NCI-H774 (cell line): ENCODE data around the gene LRP1B.

Experiments
- DNase-seq: peaks from one replicate; lab custom pipeline; 2025; lab: John Stamatoyannopoulos, UW

Gene LRP1B

GRCh38 chr2:140529706-140530105, 1601.1 kb downstream of the LRP1B start:
- no peak for DNase-seq

GRCh38 chr2:140528982-140529381, 1601.8 kb downstream of the LRP1B start:
- DNase-seq: no peak

GRCh38 chr2:140526575-140526974, 1604.2 kb downstream of the LRP1B start:
- no peak for DNase-seq

GRCh38 chr2:140512106-140512505, 1618.7 kb downstream of the LRP1B start:
- DNase-seq: no peak

GRCh38 chr2:140509765-140510164, 1621.1 kb downstream of the LRP1B start:
- no peak for DNase-seq

- no peak for DNase-seq
These were observed 1622.1 kb downstream of the LRP1B start for GRCh38 chr2:140508756-140509155.

GRCh38 chr2:140506606-140507005, 1624.2 kb downstream of the LRP1B start:
- DNase-seq: no peak

- no peak for DNase-seq
These were observed 1626.2 kb downstream of the LRP1B start for GRCh38 chr2:140504601-140505000.

- DNase-seq: no peak
These were observed 1627.7 kb downstream of the LRP1B start for GRCh38 chr2:140502951-140503630.

GRCh38 chr2:140498360-140498759, 1632.5 kb downstream of the LRP1B start:
- DNase-seq: no peak

GRCh38 chr2:140496714-140497113, 1634.1 kb downstream of the LRP1B start:
- DNase-seq: no peak

GRCh38 chr2:140491876-140492275, 1638.9 kb downstream of the LRP1B start:
- no peak for DNase-seq

GRCh38 chr2:140489193-140489592, 1641.6 kb downstream of the LRP1B start:
- DNase-seq: no peak

GRCh38 chr2:140481136-140481535, 1649.7 kb downstream of the LRP1B start:
- no peak for DNase-seq

- DNase-seq: no peak
These were observed 1657.0 kb downstream of the LRP1B start for GRCh38 chr2:140473851-140474250.

- no peak for DNase-seq
These were observed 1658.1 kb downstream of the LRP1B start for GRCh38 chr2:140472676-140473075.

- no peak for DNase-seq
These were observed 1665.5 kb downstream of the LRP1B start for GRCh38 chr2:140465301-140465700.

GRCh38 chr2:140462990-140463389, 1667.8 kb downstream of the LRP1B start:
- DNase-seq: no peak

- no peak for DNase-seq
These were observed 1673.3 kb downstream of the LRP1B start for GRCh38 chr2:140457483-140457882.

- DNase-seq: no peak
These were observed 1675.5 kb downstream of the LRP1B start for GRCh38 chr2:140455315-140455714.

GRCh38 chr2:140454717-140455116, 1676.1 kb downstream of the LRP1B start:
- DNase-seq: no peak

- DNase-seq: no peak
These were observed 1679.5 kb downstream of the LRP1B start for GRCh38 chr2:140451324-140451723.

GRCh38 chr2:140442319-140442718, 1688.5 kb downstream of the LRP1B start:
- no peak for DNase-seq

GRCh38 chr2:140440815-140441214, 1690.0 kb downstream of the LRP1B start:
- no peak for DNase-seq
